ENCODE results near the gene PRRC2C. TPM values are rescaled to one million over a fixed set of nuclear protein-coding genes. Genes with fewer than 3 reads are reported as not detected.

Gene PRRC2C
- total and polyA plus RNA-seq, 4 donors: 13.6 to 41.9 (median 34.4) TPM

GRCh38 chr1:171468120-171468750 lies 17.1 kb upstream of the PRRC2C start:
- Histone ChIP-seq H3K9ac (ENCODE audit: low read depth in 1 of 2, low read length in 2 of 2) (no peak overlapping the region), H3K9me3 (ENCODE audit: control insufficient read depth in 4 of 4, low read length in 3 of 4) (no peaks in the 10 kb centered on the region), H3K27me3 (ENCODE audit: control insufficient read depth in 4 of 4, insufficient read depth in 4 of 4, low read length in 3 of 4) (no peaks in the 10 kb centered on the region), H3K27ac (ENCODE audit: low read depth in 1 of 2, low read length in 2 of 2) (no peak overlapping the region), H3K36me3 (ENCODE audit: control insufficient read depth in 4 of 4, insufficient read depth in 3 of 4, low read depth in 1 of 4, low read length in 3 of 4) (no peaks in the 10 kb centered on the region), H3K4me3 (ENCODE audit: low read depth in 1 of 3, low read length in 3 of 3) (no peak overlapping the region), H3K4me1 (ENCODE audit: control insufficient read depth in 4 of 4, insufficient read depth in 4 of 4, low read length in 3 of 4) (no peaks in the 10 kb centered on the region)
- TF ChIP-seq JUND (IDR thresholded peaks at IDR 0.05) (no peak), FOXA1 (IDR thresholded peaks at IDR 0.05) (no peak), FOXA2 (IDR thresholded peaks at IDR 0.05) (no peak), SP1 (IDR thresholded peaks at IDR 0.05) (no peak), RAD21 (IDR thresholded peaks at IDR 0.05) (no peak)
- TF ChIP-seq, protein P1, sequence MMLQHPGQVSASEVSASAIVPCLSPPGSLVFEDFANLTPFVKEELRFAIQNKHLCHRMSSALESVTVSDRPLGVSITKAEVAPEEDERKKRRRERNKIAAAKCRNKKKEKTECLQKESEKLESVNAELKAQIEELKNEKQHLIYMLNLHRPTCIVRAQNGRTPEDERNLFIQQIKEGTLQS (IDR thresholded peaks at IDR 0.05): no peak
- no peak for DNase-seq (ENCODE audit: low spot score)
- WGBS: 59% methylated on average over 3 of the region's 3 CpGs

DNA sequence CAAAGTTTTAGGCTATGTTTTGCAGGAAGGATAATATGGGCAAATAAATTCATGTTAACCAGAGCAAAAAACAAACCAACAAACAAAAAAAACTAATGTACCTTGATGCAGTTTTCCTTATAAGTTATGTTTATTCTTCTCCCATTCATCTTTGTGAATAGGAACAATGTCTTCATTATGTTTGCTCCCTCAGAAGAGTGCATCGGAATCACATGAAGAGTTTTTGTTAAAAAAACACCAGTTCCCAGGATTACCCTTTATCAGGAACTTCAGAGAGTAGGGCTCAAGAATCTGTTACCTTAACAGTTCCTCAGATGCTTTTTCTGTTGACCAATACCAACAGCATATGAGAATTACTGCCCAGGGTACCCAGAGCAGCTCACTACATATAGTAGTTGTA lies 14.6 kb upstream of the PRRC2C start:
- no peaks in the 10 kb centered on the region for H3K36me3 ChIP-seq (ENCODE audit: control insufficient read depth in 4 of 4, insufficient read depth in 3 of 4, low read depth in 1 of 4, low read length in 3 of 4)
- 90% methylated on average over 1 of the region's 1 CpG for WGBS
- TF ChIP-seq RXRA (IDR thresholded peaks at IDR 0.05): no peak
- no peak for TF ChIP-seq TAF1 (conservative IDR thresholded peaks at IDR 0.05)
- no peak for TF ChIP-seq GABPA (IDR thresholded peaks at IDR 0.05 in 1 of 2, conservative IDR thresholded peaks at IDR 0.05 in 1 of 2)
- TF ChIP-seq HNF4A (conservative IDR thresholded peaks at IDR 0.05): no peak
- TF ChIP-seq FOXA1 (IDR thresholded peaks at IDR 0.05): no peak
- no peak for TF ChIP-seq HNF4G (IDR thresholded peaks at IDR 0.05)
- TF ChIP-seq, protein P2, sequence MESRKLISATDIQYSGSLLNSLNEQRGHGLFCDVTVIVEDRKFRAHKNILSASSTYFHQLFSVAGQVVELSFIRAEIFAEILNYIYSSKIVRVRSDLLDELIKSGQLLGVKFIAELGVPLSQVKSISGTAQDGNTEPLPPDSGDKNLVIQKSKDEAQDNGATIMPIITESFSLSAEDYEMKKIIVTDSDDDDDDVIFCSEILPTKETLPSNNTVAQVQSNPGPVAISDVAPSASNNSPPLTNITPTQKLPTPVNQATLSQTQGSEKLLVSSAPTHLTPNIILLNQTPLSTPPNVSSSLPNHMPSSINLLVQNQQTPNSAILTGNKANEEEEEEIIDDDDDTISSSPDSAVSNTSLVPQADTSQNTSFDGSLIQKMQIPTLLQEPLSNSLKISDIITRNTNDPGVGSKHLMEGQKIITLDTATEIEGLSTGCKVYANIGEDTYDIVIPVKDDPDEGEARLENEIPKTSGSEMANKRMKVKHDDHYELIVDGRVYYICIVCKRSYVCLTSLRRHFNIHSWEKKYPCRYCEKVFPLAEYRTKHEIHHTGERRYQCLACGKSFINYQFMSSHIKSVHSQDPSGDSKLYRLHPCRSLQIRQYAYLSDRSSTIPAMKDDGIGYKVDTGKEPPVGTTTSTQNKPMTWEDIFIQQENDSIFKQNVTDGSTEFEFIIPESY (IDR thresholded peaks at IDR 0.05): no peak
- TF ChIP-seq, protein P1 (IDR thresholded peaks at IDR 0.05): no peak
- TF ChIP-seq MAX (IDR thresholded peaks at IDR 0.05): no peak
- no peak for TF ChIP-seq EGR1 (IDR thresholded peaks at IDR 0.05; ENCODE audit: low read depth in 2 of 2)
- TF ChIP-seq REST (IDR thresholded peaks at IDR 0.05): no peak
- no peak for TF ChIP-seq NR2F2 (IDR thresholded peaks at IDR 0.05)

More for the DNA sequence above, 14.6 kb upstream of the PRRC2C start:
- Histone ChIP-seq H3K9me3 (ENCODE audit: control insufficient read depth in 4 of 4, low read length in 3 of 4) (no peaks in the 10 kb centered on the region), H3K4me3 (ENCODE audit: low read depth in 1 of 3, low read length in 3 of 3) (no peak overlapping the region), H3K9ac (ENCODE audit: low read depth in 1 of 2, low read length in 2 of 2) (no peak overlapping the region), H3K27me3 (ENCODE audit: control insufficient read depth in 4 of 4, insufficient read depth in 4 of 4, low read length in 3 of 4) (no peaks in the 10 kb centered on the region), H3K4me1 (ENCODE audit: control insufficient read depth in 4 of 4, insufficient read depth in 4 of 4, low read length in 3 of 4) (no peaks in the 10 kb centered on the region), H3K27ac (ENCODE audit: low read depth in 1 of 2, low read length in 2 of 2) (no peak overlapping the region)
- no peak for DNase-seq (ENCODE audit: low spot score)

Data from liver (tissue), 9 donors.